ENCODE data around the gene ITSN1.
"Not testable (repeated sequence)": the region's sequence is repeated elsewhere in the genome, so short reads cannot be mapped to it uniquely, and the experiment has no call there.

ITSN1 gene

GRCh38 chr21:33899199-33899598, 256.9 kb downstream of the ITSN1 start:
- DNase-seq: no peak

GRCh38 chr21:33901412-33902288, 259.3 kb downstream of the ITSN1 start:
- peak; percentile 6 to 28 for DNase-seq

- DNase-seq: no peak
Observed at GRCh38 chr21:33902349-33902748, 260.0 kb downstream of the ITSN1 start.

- no peak for DNase-seq
Observed at GRCh38 chr21:33904041-33904440, 261.7 kb downstream of the ITSN1 start.

GRCh38 chr21:33908760-33909159, 266.5 kb downstream of the ITSN1 start:
- DNase-seq: no peak

GRCh38 chr21:33909756-33910155, 267.5 kb downstream of the ITSN1 start:
- no peak for DNase-seq

GRCh38 chr21:33914188-33914587, 271.9 kb downstream of the ITSN1 start:
- DNase-seq: no peak

GRCh38 chr21:33915368-33916199, 273.3 kb downstream of the ITSN1 start, which contains the start of gene ATP5PO:
ATP5PO (minus strand) TSS chr21:33915804; CDS start chr21:33915763, 41 bp downstream.
- peak; percentile 92 to 95 for DNase-seq

GRCh38 chr21:33916200-33916567, 273.9 kb downstream of the ITSN1 start:
- no peak for DNase-seq

- DNase-seq: no peak
Observed at GRCh38 chr21:33917421-33917820, 275.1 kb downstream of the ITSN1 start.

- DNase-seq: peak; percentile 72 to 80
Observed at GRCh38 chr21:33924079-33924765, 281.9 kb downstream of the ITSN1 start.

GRCh38 chr21:33924766-33925100, 282.4 kb downstream of the ITSN1 start:
- DNase-seq: no peak

GRCh38 chr21:33926248-33926647, 283.9 kb downstream of the ITSN1 start:
- DNase-seq: not testable (repeated sequence)

GRCh38 chr21:33931052-33931798, 288.9 kb downstream of the ITSN1 start:
- peak in 1 of 2 experiments; percentile 44 for DNase-seq

GRCh38 chr21:33931799-33932390, 289.6 kb downstream of the ITSN1 start:
- peak in 1 of 2 experiments; percentile 13 for DNase-seq

- DNase-seq: no peak
Observed at GRCh38 chr21:33932731-33933130, 290.4 kb downstream of the ITSN1 start.

GRCh38 chr21:33936301-33937038, 294.2 kb downstream of the ITSN1 start:
- DNase-seq: peak; percentile 10 to 22

GRCh38 chr21:33937146-33937545, 294.8 kb downstream of the ITSN1 start:
- peak; percentile 37 to 45 for DNase-seq

GRCh38 chr21:33937931-33938339, 295.6 kb downstream of the ITSN1 start:
- DNase-seq: no peak

- no peak for DNase-seq
Observed at GRCh38 chr21:33938381-33938780, 296.1 kb downstream of the ITSN1 start.

GRCh38 chr21:33939226-33939625, 296.9 kb downstream of the ITSN1 start:
- no peak for DNase-seq

All from AML-193 (cell line).